ENCODE results near the gene DRAP1.
"Not testable (repeated sequence)": the region's sequence is repeated elsewhere in the genome, so short reads cannot be mapped to it uniquely, and the experiment has no call there.

Gene DRAP1

GRCh38 chr11:65934014-65934413 is 14.8 kb downstream of the DRAP1 start:
- no peak for DNase-seq

- no peak for DNase-seq
Measured at GRCh38 chr11:65937766-65938165, 18.5 kb downstream of the DRAP1 start.

GRCh38 chr11:65941720-65942310 is 22.6 kb downstream of the DRAP1 start:
- no peak for DNase-seq

GRCh38 chr11:65942531-65942930 is 23.3 kb downstream of the DRAP1 start:
- DNase-seq: no peak

- no peak for DNase-seq
Measured at GRCh38 chr11:65944191-65944590, 25.0 kb downstream of the DRAP1 start.

GRCh38 chr11:65944767-65945166 is 25.5 kb downstream of the DRAP1 start:
- no peak for DNase-seq

GRCh38 chr11:65945430-65945911 is 26.2 kb downstream of the DRAP1 start, which contains the start of gene TSGA10IP:
Gene TSGA10IP, plus strand, starts transcription at chr11:65945480. Its CDS starts 196 bp downstream, at chr11:65945676.
- no peak for DNase-seq

GRCh38 chr11:65945941-65946558 is 26.8 kb downstream of the DRAP1 start:
- DNase-seq: no peak

GRCh38 chr11:65946655-65947054 is 27.4 kb downstream of the DRAP1 start:
- DNase-seq: no peak

GRCh38 chr11:65947133-65947532 is 27.9 kb downstream of the DRAP1 start:
- DNase-seq: no peak

- no peak for DNase-seq
Measured at GRCh38 chr11:65947603-65948125, 28.4 kb downstream of the DRAP1 start.

- not testable (repeated sequence) for DNase-seq
Measured at GRCh38 chr11:65950711-65951110, 31.5 kb downstream of the DRAP1 start.

GRCh38 chr11:65951641-65952040 is 32.4 kb downstream of the DRAP1 start:
- DNase-seq: not testable (repeated sequence)

- DNase-seq: no peak
Measured at GRCh38 chr11:65952052-65952521, 32.9 kb downstream of the DRAP1 start.

- no peak for DNase-seq
Measured at GRCh38 chr11:65953471-65953870, 34.2 kb downstream of the DRAP1 start.

- DNase-seq: no peak
Measured at GRCh38 chr11:65954771-65955170, 35.5 kb downstream of the DRAP1 start.

GRCh38 chr11:65958291-65958690 is 39.1 kb downstream of the DRAP1 start:
- no peak for DNase-seq

- no peak for DNase-seq
Measured at GRCh38 chr11:65958774-65959420, 39.7 kb downstream of the DRAP1 start.

- DNase-seq: no peak
Measured at GRCh38 chr11:65960824-65961266, 41.6 kb downstream of the DRAP1 start.

- peak; percentile 95 to 96 for DNase-seq
Measured at GRCh38 chr11:65961267-65962140, 42.3 kb downstream of the DRAP1 start, which contains the start of gene SART1. Gene SART1, plus strand, starts transcription at chr11:65961734. Its CDS starts 47 bp downstream, at chr11:65961781.

- no peak for DNase-seq
Measured at GRCh38 chr11:65962141-65962564, 42.9 kb downstream of the DRAP1 start.

- DNase-seq: no peak
Measured at GRCh38 chr11:65964906-65965305, 45.7 kb downstream of the DRAP1 start.

All from stimulated activated CD4-positive, alpha-beta T cell treated with anti-CD3 and anti-CD28 coated beads, Interleukin-2, amount 100 ng/mL, for 24 hours (primary cell).